Fibroblast of pulmonary artery (primary cell): ENCODE data around the gene NDUFS7.

Experiments
- DNase-seq: peaks from one replicate; pipeline ENCODE4 v3.0.0-alpha.2; 2010; ENCODE audit warnings: low read depth
- H3K4me3 ChIP-seq: replicated peaks from 2 replicates; pipeline ENCODE4 v1.5.1; 2011; ENCODE audit warnings: low read depth, mild to moderate bottlenecking, control low read depth, low read length, moderate library complexity
- TF ChIP-seq, protein P1 (sequence below): IDR thresholded peaks from 2 replicates; pipeline ENCODE4 v1.5.1; 2011; ENCODE audit warnings: mild to moderate bottlenecking, control low read depth, low read length, inconsistent platforms; ENCODE audit errors: missing control alignments

Gene NDUFS7

DNA sequence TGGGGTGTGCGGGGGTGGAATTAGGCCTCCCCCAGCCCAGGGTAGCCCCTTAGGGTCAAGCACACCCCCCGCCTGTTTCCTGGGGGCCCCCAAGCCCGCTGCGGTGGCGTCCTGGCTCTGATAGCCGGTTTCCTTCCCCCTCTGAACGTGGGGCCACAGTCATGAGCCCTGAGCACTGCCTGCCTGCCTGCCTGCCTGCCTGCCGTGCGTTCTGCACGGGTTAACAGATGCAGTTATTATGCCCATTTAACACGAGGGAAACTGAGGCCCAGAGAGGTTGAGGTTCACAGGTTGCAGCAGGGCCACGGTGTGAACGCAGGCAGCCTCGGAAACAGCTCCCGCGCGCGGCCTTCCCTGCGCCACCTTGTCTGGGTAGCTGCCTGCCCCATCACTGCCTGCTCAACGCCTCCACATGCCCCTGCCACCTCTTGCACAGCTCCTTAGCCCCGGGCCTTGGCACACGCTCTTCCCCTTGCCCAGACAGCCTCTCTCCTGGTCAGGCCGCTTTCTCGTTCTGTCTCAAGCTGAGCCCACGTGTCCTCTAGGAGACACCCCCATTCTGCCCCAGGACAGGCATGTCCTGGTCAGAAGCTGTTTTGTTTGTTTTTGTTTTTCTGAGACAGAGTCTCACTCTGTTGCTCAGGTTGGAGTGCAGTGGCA lies 18.8 kb downstream of the NDUFS7 start:
- no peak overlapping the region for H3K4me3 ChIP-seq
- DNase-seq: no peak
- TF ChIP-seq, protein P1, sequence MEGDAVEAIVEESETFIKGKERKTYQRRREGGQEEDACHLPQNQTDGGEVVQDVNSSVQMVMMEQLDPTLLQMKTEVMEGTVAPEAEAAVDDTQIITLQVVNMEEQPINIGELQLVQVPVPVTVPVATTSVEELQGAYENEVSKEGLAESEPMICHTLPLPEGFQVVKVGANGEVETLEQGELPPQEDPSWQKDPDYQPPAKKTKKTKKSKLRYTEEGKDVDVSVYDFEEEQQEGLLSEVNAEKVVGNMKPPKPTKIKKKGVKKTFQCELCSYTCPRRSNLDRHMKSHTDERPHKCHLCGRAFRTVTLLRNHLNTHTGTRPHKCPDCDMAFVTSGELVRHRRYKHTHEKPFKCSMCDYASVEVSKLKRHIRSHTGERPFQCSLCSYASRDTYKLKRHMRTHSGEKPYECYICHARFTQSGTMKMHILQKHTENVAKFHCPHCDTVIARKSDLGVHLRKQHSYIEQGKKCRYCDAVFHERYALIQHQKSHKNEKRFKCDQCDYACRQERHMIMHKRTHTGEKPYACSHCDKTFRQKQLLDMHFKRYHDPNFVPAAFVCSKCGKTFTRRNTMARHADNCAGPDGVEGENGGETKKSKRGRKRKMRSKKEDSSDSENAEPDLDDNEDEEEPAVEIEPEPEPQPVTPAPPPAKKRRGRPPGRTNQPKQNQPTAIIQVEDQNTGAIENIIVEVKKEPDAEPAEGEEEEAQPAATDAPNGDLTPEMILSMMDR: no peak

DNA sequence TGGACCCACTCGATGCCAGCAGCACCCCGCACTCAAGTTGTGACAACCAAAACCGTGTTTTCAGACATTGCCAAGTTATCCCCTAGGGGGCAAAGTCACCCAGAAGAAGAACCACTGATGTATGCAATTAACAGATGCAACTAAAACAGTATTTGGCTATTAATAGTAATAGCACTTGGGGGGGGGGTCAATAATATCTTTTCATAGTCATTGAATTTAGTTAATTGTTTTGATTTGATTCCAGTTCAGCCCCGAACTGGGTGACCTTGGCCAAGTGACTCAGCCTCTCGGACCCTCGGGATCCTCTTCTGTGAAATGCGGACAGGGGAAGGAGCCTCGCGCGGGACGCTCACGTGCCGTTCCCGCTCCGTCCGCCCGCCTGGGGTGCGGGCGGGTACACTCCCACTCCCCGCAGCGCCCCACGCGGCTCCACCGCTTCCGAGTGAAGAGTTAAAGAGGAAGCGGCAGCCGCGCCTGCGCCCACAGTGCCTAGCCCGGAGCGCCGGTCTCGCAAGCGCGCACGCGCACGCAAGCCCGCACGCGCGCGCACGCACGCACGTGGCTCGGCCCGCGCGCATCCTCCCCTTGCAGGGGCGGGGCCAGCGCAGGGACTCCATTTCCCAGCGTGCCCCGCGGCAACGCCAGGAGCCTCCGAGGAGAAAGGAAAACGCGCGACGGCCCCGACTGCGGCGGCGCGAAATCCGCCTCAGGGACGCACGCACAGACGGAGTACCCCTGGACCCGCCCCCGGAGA lies 23.2 kb downstream of the NDUFS7 start:
- TF ChIP-seq, protein P1: peak; percentile 45
- peak; percentile 99 for DNase-seq
- H3K4me3 ChIP-seq: peak overlapping the region; percentile 60

DNA sequence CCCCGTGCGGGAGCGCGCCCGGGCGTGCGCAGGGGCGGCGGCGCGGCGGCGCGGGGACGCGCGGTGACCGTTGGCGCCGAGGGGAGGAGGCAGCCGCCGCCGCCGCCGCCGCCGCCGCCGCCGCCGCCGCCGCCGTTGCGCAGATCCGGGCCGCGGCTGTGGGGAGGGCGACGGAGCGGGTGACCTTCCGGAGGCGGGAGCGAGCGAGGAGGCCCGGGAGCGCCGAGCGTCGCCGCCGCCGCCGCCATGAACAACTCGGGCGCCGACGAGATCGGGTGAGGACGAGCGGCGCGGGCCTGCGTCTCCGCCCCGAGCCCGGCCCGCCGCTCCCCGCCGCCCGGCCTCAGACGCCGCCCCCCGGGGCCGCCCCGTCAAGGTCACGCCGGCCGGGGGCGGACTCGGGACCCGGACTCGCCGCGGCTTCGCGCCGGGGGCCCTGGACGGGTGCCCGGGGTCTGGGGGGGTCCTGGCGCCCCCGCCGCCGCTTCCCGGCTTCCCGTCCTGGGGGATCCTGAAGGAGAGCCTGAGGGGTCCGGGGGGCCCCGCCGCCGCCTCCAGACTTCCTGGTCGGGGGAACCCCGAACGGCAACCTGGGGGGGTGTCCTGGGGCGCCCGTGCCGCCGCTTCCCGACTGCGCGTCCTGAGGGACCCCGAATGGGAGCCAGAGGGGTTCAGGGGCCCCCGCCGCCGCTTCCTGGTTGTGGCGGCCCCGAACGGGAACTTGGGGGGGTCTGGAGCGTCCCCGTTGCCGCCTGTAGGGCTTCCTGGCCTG lies 24.0 kb downstream of the NDUFS7 start, which contains the start of gene DAZAP1:
TSS of gene DAZAP1 (plus strand) at position 59 of the 772 bp plus-strand sequence. CDS start at position 247, 188 bp downstream.
- DNase-seq: no peak
- TF ChIP-seq, protein P1: no peak

DNA sequence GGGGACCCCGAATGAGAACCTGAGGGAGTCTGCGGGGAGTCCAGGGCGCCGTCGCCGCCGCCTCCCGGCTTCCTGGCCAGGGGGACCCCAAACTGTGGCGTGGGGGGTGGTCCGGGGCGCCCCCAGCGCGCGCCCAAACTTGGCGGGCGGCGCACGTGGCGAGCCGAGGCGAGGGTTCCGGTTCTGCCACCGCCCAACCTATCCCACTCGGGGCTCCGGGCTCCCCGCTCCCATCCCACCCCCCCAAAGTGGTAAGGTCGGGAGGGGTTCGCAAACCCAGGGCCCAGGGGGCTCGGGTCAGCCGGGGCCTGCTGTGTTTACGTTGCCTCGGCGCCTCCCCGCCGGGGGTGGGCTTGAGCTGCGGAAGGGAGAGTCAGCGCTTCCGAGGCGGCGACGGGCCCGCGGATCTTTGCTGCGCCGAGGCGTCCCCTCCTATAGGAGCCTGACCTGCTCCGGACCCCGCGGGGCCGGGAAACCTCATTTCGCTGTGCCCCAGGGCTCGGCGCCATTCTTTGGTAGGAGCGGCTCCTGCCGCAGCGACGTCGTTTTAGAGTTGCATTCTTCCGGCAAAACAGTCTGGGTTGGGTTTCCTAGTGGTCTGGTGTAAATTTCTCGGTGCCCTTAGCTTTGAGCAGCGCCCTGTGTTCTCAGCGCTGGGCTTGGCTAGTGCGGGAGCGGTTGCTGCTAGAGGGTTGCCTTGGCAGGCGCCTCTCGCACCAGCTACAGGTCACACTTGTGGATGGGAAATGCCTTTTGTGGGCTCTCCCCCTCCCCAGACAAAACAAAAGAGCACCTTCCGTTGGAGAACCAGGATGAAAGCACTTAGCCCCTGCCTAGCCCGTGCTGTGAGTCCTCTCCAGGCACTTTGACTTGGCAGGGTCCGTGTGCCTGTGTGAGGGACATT lies 24.8 kb downstream of the NDUFS7 start:
- H3K4me3 ChIP-seq: peak overlapping the region; percentile 85
- TF ChIP-seq, protein P1: no peak
- peak; percentile 61 for DNase-seq

More for the DNA sequence above, 24.0 kb downstream of the NDUFS7 start, which contains the start of gene DAZAP1:
- peak within 1 kb of the TSS; percentile 85 for H3K4me3 ChIP-seq

DNA sequence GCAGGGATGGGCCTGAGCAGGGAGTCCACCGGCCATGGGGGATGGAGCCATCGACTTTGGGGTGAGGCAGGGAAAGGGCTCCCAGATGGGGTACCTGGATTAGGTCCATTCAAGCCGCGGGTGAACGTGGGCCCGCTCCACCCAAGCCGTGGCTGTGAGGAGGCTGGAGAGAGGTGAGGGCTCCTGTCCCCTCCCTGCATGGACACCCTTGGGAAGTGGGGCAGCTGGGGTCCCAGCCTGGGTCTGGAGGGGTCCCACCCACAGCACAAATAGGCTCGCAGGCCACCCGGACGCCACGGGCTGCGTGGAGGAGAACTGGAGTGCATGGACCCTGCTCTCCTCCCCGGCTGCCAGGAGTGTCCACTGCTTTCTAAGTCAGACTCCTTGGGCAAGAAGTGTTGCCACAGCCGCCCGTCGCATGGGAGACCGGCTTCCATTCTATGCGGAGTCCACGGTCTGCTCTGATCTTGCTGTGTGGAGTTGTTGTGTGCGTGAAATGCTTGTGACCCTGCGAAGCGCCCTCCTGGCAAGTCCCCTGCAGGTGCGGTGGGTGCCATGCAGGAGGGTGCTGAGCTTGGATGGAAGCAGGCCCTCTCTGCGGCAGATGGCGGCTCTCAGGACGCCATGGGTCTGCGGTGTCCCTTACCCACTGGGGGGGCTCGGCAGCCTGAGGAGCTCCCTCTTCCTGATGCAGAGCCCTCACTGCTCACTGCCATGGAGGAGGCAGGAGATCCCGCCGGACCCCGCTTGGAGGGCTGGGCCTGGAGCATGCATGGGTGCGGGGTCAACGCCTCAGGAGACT lies 25.7 kb downstream of the NDUFS7 start:
- DNase-seq: no peak
- TF ChIP-seq, protein P1: no peak
- H3K4me3 ChIP-seq: peak overlapping the region; percentile 85
